Stomach (tissue), 9 donors: ENCODE results near the gene OXLD1. TPM values are rescaled to one million over a fixed set of nuclear protein-coding genes. Genes with fewer than 3 reads are reported as not detected.

ENCODE experiments used
- DNase-seq, 2 donors: peaks; one replicate each; pipeline versions ENCODE4 v3.0.0 to v3.0.0-alpha.2; 2013 to 2019
- H3K27ac ChIP-seq, 5 donors: fragments of 200-600 bp in 4 of 5; sonication (generic) in 4 of 5; one replicate each; pipeline ENCODE4 v1.5.1; 2013 to 2019; ENCODE audit warnings: mild to moderate bottlenecking in 1 of 5, moderate library complexity in 1 of 5
- H3K27me3 ChIP-seq, 3 donors: fragments of 200-600 bp; sonication (generic); one replicate each; pipeline ENCODE4 v1.5.1; 2017 to 2019; ENCODE audit warnings: mixed run types in 1 of 3
- H3K36me3 ChIP-seq, 4 donors: fragments of 200-600 bp; sonication (generic); 1 replicate in 3 of 4; 2 replicates in 1 of 4; pipeline ENCODE4 v1.5.1; 2016 to 2019
- H3K4me1 ChIP-seq, 4 donors: fragments of 200-600 bp; sonication (generic); one replicate each; pipeline ENCODE4 v1.5.1; 2016 to 2019
- H3K4me3 ChIP-seq, 4 donors: fragments of 200-600 bp; sonication (generic) in 3 of 4; one replicate each; pipeline ENCODE4 v1.5.1; 2016 to 2019; ENCODE audit warnings: mild to moderate bottlenecking in 1 of 4
- H3K9me3 ChIP-seq, 4 donors: fragments of 200-600 bp; sonication (generic); one replicate each; pipeline ENCODE4 v1.5.1; 2016 to 2019
- CTCF ChIP-seq, 7 experiments: fragments of 450-650 bp in 4 of 7; fragments of 200-600 bp in 3 of 7; sonication (generic) in 3 of 7; IDR thresholded peaks; one replicate each; pipeline ENCODE4 v1.5.1; 2016 to 2019; ENCODE audit warnings: antibody characterized with exemption in 7 of 7, control low read depth in 2 of 7, mild to moderate bottlenecking in 1 of 7
- EP300 ChIP-seq: sonication (generic); formaldehyde crosslinking; IDR thresholded peaks from one replicate; pipeline ENCODE4 v1.6.1; 2017; ENCODE audit warnings: antibody characterized with exemption
- POLR2A ChIP-seq, 4 donors: fragments of 450-650 bp; IDR thresholded peaks; one replicate each; pipeline ENCODE4 v1.6.1; 2016; ENCODE audit warnings: antibody characterized with exemption in 4 of 4, control low read depth in 2 of 4, mild to moderate bottlenecking in 1 of 4, moderate library complexity in 1 of 4
- POLR2AphosphoS5 ChIP-seq, 3 donors: sonication (generic); formaldehyde crosslinking; IDR thresholded peaks; one replicate each; pipeline ENCODE4 v1.6.1; 2016; ENCODE audit warnings: antibody characterized with exemption in 3 of 3
- WGBS, 5 donors: extraction: QIAGEN DNeasy Blood & Tissue Kit in 3 of 5; methylation state at CpG; one replicate each; pipeline versions ENCODE4 v1.1.5 to v1.1.7; 2013 to 2018; 5-methylcytosine and 5-hydroxymethylcytosine counted together
- intact Hi-C: fragments of 100-400 bp; cut with DNase I; formaldehyde crosslinking; loops from one replicate; pipeline ENCODE4 v1.15.1; 2023; ENCODE audit warnings: low total_unique reads
- polyA plus RNA-seq, 3 donors: library from polyadenylated mRNA; stranded (reverse); fragments of 200-250 nt; gene quantifications; one replicate each; pipeline ENCODE4 v1.2.3, GENCODE V29; 2013
- total RNA-seq, 5 donors: library from RNA; depleted of rRNA; stranded (reverse); fragments of >200 nt; gene quantifications; one replicate each; pipeline versions ENCODE4 v1.1.0 to v1.2.3, GENCODE V29; 2014 to 2016
- donor health status: healthy with polysubstance abuse.
- donor health status: Bipolar disorder and iron deficiency.
- donor health status: healthy.

Gene OXLD1
- total and polyA plus RNA-seq, 8 donors = 9.9 to 112 (median 64.5) TPM; not detected in 1

- no peak for DNase-seq
- Histone ChIP-seq H3K9me3 (no peaks in the 10 kb centered on the region), H3K4me3 (no peak overlapping the region), H3K27me3 (no peaks in the 10 kb centered on the region), H3K36me3 (peaks cover 33 to 73% (median 65%) of the 10 kb centered on the region in 4 donors), H3K4me1 (peaks cover 7 to 22% (median 13%) of the 10 kb centered on the region in 4 donors), H3K27ac (no peak overlapping the region)
- intact Hi-C loops = no loop called here
- 79 to 89% (median 88%) methylated on average over 16 to 18 of the region's 18 CpGs for WGBS, 5 donors
- no peak for TF ChIP-seq POLR2A (IDR thresholded peaks at IDR 0.05)
- TF ChIP-seq CTCF (IDR thresholded peaks at IDR 0.05) = no peak
- no peak for TF ChIP-seq EP300
- no peak for TF ChIP-seq POLR2AphosphoS5 (IDR thresholded peaks at IDR 0.05)
These were observed 6.1 kb upstream of the OXLD1 start for GRCh38 chr17:81672504-81672903.

- H3K27ac ChIP-seq = peak overlapping the region in 1 of 5 donors; percentile 97
- peaks cover 25 to 61% (median 57%) of the 10 kb centered on the region in 4 donors for H3K36me3 ChIP-seq
- WGBS, 5 donors = 83 to 88% (median 85%) methylated on average over 18 of the region's 18 CpGs
- no peaks in the 10 kb centered on the region for H3K27me3 ChIP-seq
- peak overlapping the region in 3 of 4 donors; percentile 82 to 99 (median 98) for H3K4me3 ChIP-seq
- no peaks in the 10 kb centered on the region for H3K9me3 ChIP-seq
- peaks cover 20 to 49% (median 35%) of the 10 kb centered on the region in 4 donors for H3K4me1 ChIP-seq
- TF ChIP-seq CTCF (IDR thresholded peaks at IDR 0.05) = no peak
- no peak for TF ChIP-seq EP300
- TF ChIP-seq POLR2AphosphoS5 (IDR thresholded peaks at IDR 0.05) = no peak
- no peak for TF ChIP-seq POLR2A (IDR thresholded peaks at IDR 0.05)
- DNase-seq = no peak
- intact Hi-C loops = no loop called here
These were observed 1.3 kb upstream of the OXLD1 start for GRCh38 chr17:81667754-81668153.

- Histone ChIP-seq H3K27ac (peak overlapping the region; percentile 91 to 97 (median 91)), H3K36me3 (peaks cover 8 to 44% (median 39%) of the 10 kb centered on the region in 4 donors), H3K4me1 (peaks cover 20 to 49% (median 36%) of the 10 kb centered on the region in 4 donors), H3K27me3 (no peaks in the 10 kb centered on the region), H3K9me3 (no peaks in the 10 kb centered on the region), H3K4me3 (peak overlapping the region; percentile 82 to 99 (median 91))
- 0 to 1% (median 0%) methylated on average over 4 to 16 of the region's 16 CpGs for WGBS, 5 donors
- DNase-seq = no peak
- TF ChIP-seq EP300 = no peak
- TF ChIP-seq CTCF (IDR thresholded peaks at IDR 0.05) = no peak
- TF ChIP-seq POLR2A (IDR thresholded peaks at IDR 0.05) = no peak
- TF ChIP-seq POLR2AphosphoS5 (IDR thresholded peaks at IDR 0.05) = no peak
- intact Hi-C loops = no loop called here
These were observed 388 bp downstream of the OXLD1 start for GRCh38 chr17:81666092-81666341.

- Histone ChIP-seq H3K36me3 (peaks cover 5 to 38% (median 33%) of the 10 kb centered on the region in 4 donors), H3K27ac (peak overlapping the region; percentile 91 to 97 (median 91)), H3K27me3 (no peaks in the 10 kb centered on the region), H3K9me3 (no peaks in the 10 kb centered on the region), H3K4me3 (peak overlapping the region; percentile 82 to 99 (median 91)), H3K4me1 (peaks cover 20 to 49% (median 39%) of the 10 kb centered on the region in 4 donors)
- DNase-seq = peak in 1 of 2 donors; percentile 60
- 47 to 64% (median 59%) methylated on average over 20 to 30 of the region's 30 CpGs for whole genome bisulfite sequencing, 5 donors
- intact Hi-C loops = no loop called here
- no peak for TF ChIP-seq POLR2AphosphoS5 (IDR thresholded peaks at IDR 0.05)
- no peak for TF ChIP-seq POLR2A (IDR thresholded peaks at IDR 0.05)
- TF ChIP-seq EP300 = no peak
- no peak for TF ChIP-seq CTCF (IDR thresholded peaks at IDR 0.05)
These were observed 957 bp downstream of the OXLD1 start for GRCh38 chr17:81665205-81666091.
